BJ (cell line): ENCODE results near the gene EFCAB14. TPM values are rescaled to one million over a fixed set of nuclear protein-coding genes. Genes with fewer than 3 reads are reported as not detected.
A peak's percentile ranks its signal among the peaks of the same experiment; 100 is the strongest.

Experiments used
- CTCF ChIA-PET: fragments of 350-600 bp; formaldehyde crosslinking; extraction: SDS; loops from one replicate; lab custom pipeline; 2021; ENCODE audit warnings: antibody characterized with exemption, inconsistent platforms; lab: Yijun Ruan, JAX
- POLR2A ChIA-PET: fragments of 300-600 bp; sonication (Branson Sonifier 250); formaldehyde crosslinking; extraction: SDS; loops from one replicate; lab custom pipeline; 2021; ENCODE audit warnings: antibody characterized with exemption; lab: Charles Lee
- DNase-seq: peaks from one replicate; pipeline ENCODE4 v3.0.0-alpha.2; 2011; ENCODE audit warnings: low read depth
- H3K27me3 ChIP-seq: 2 replicates; pipeline ENCODE4 v1.6.0; 2011; ENCODE audit warnings: low read length; ENCODE audit not compliant: control insufficient read depth, insufficient read depth
- H3K36me3 ChIP-seq: 2 replicates; pipeline ENCODE4 v1.5.1; 2011; ENCODE audit warnings: low read length; ENCODE audit not compliant: control insufficient read depth, insufficient read depth
- H3K4me3 ChIP-seq: 2 replicates; pipeline ENCODE4 v1.5.1; 2011; ENCODE audit warnings: low read depth, mild to moderate bottlenecking, control low read depth, low read length
- polyA minus RNA-seq: library from RNA; depleted of rRNA, polyadenylated mRNA; stranded (reverse); fragments of >200 nt; gene quantifications from 2 replicates; pipeline ENCODE4 v1.2.3, GENCODE V29; 2011; rRNA and poly(A)+ RNA removed
- polyA plus RNA-seq: library from polyadenylated mRNA; depleted of rRNA; stranded (reverse); fragments of >200 nt; gene quantifications from 2 replicates; pipeline ENCODE4 v1.2.3, GENCODE V29; 2011; rRNA removed
- TF ChIP-seq, protein P1 (sequence below): IDR thresholded peaks from 2 replicates; pipeline ENCODE4 v1.5.1; 2011; ENCODE audit warnings: low read depth, mild to moderate bottlenecking, control low read depth, inconsistent platforms, low read length, moderate library complexity; ENCODE audit not compliant: insufficient read depth

The EFCAB14 gene, protein sequence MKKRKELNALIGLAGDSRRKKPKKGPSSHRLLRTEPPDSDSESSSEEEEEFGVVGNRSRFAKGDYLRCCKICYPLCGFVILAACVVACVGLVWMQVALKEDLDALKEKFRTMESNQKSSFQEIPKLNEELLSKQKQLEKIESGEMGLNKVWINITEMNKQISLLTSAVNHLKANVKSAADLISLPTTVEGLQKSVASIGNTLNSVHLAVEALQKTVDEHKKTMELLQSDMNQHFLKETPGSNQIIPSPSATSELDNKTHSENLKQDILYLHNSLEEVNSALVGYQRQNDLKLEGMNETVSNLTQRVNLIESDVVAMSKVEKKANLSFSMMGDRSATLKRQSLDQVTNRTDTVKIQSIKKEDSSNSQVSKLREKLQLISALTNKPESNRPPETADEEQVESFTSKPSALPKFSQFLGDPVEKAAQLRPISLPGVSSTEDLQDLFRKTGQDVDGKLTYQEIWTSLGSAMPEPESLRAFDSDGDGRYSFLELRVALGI
- 30.4 and 49.4 TPM in 2 replicates for polyA plus RNA-seq
- polyA minus RNA-seq, result 27.5 and 28.6 TPM in 2 replicates

GRCh38 chr1:46718727-46719622 lies at the start of gene EFCAB14:
TSS of gene EFCAB14 (minus strand) at chr1:46719114. CDS start at chr1:46718087, 1,027 bp downstream.
- POLR2A ChIA-PET, result interaction anchor here (0.6 kb wide), 1 partner anchor 58 kb away, joined by 3 read pairs; no protein-coding TSS in a partner anchor
- TF ChIP-seq, protein P1, sequence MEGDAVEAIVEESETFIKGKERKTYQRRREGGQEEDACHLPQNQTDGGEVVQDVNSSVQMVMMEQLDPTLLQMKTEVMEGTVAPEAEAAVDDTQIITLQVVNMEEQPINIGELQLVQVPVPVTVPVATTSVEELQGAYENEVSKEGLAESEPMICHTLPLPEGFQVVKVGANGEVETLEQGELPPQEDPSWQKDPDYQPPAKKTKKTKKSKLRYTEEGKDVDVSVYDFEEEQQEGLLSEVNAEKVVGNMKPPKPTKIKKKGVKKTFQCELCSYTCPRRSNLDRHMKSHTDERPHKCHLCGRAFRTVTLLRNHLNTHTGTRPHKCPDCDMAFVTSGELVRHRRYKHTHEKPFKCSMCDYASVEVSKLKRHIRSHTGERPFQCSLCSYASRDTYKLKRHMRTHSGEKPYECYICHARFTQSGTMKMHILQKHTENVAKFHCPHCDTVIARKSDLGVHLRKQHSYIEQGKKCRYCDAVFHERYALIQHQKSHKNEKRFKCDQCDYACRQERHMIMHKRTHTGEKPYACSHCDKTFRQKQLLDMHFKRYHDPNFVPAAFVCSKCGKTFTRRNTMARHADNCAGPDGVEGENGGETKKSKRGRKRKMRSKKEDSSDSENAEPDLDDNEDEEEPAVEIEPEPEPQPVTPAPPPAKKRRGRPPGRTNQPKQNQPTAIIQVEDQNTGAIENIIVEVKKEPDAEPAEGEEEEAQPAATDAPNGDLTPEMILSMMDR, result no peak
- no peaks in the 10 kb centered on the region; the same call in 1 of the 2 replicates for H3K36me3 ChIP-seq
- CTCF ChIA-PET, result interaction anchor here (1.5 to 1.9 kb wide), 2 partner anchors 13 to 19 kb away, joined by 3 read pairs; no protein-coding TSS in a partner anchor
- H3K27me3 ChIP-seq, result peaks cover 4% of the 10 kb centered on the region
- DNase-seq, result peak; percentile 42
- H3K4me3 ChIP-seq, result peak within 1 kb of the TSS; percentile 90

DNA sequence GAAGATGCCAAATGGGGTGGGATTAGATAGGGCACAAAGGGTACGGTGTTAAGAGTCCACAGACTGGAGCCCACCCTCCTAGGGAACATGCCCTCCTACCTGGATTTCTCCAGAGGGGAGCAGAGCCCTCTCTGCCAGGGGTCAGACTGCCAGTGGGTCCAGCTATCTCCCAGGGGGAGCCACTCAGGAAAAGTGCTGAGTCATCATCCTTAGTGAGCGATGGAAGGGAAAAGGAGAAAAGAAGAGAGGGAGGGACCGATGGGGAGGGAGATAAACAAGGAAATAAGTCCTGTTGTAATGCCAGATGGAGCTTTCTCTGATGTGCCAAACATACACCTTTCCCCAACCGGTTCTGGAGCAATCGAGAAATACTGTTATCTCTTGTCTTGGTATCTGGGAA lies 49.5 kb upstream of the EFCAB14 start:
- no peak for DNase-seq
- CTCF ChIA-PET, result no interaction called here
- TF ChIP-seq, protein P1, result no peak
- no peaks in the 10 kb centered on the region for H3K36me3 ChIP-seq
- POLR2A ChIA-PET, result no interaction called here
- no peaks in the 10 kb centered on the region for H3K27me3 ChIP-seq
- H3K4me3 ChIP-seq, result no peak overlapping the region

DNA sequence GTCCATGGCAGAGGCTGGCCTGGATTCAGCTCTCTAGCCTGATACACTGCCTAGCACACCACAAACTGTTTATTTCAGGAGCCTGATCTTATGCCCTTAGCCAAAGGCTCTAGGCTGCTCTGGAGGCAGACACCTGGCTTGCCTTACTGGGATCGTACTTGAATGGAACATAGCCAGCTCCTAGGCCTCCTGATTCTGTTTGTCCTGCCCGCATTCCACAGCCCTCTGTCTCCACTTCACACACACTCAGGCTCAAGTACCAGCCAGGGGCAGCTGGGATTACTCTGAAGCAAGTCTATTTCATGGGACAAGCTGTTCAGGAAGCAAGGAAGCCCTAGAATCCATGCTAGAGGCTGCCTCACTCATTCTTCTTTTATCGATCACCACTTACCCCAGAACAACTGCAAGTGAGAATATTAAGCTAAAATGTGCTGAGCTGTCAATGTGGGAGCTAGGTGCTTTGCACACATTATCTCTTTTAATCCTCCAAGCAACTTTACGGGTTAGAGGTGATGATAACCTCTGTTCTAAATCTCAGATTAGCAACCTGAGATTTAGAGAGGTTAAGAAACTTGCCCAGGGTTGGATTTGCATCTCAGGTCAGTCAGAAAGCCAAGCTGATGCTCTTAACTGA lies 48.9 kb upstream of the EFCAB14 start:
- ChIA-PET POLR2A (no interaction called here), CTCF (no interaction called here)
- Histone ChIP-seq H3K36me3 (no peaks in the 10 kb centered on the region), H3K4me3 (no peak overlapping the region), H3K27me3 (no peaks in the 10 kb centered on the region)
- no peak for DNase-seq
- TF ChIP-seq, protein P1, result no peak

DNA sequence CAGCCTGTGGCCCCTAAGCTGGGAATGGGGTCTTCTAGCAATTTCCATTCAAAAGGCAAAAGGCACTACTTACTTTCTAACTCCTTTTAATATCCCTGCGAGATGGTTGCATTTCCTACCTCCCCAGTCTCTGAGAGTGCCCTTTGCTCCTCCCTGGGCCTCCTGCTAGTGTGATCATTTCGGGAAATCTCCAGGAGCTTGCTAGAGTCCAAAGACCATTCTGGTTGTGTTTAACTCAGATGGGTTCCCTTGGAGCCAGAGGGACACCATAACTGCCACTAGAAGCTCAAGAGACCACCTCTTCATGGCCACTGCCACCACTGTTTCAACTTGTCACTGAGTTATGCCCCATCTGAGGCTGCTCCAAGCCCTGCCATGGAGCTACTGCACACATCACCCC lies 45.5 kb upstream of the EFCAB14 start:
- POLR2A ChIA-PET, result no interaction called here
- CTCF ChIA-PET, result interaction anchor here (0.7 kb wide), 1 partner anchor 34 kb away, joined by 3 read pairs; the partner anchor contains the start of gene CYP4B1
- no peak for DNase-seq
- no peaks in the 10 kb centered on the region for H3K27me3 ChIP-seq
- TF ChIP-seq, protein P1, result no peak
- H3K36me3 ChIP-seq, result no peaks in the 10 kb centered on the region
- no peak overlapping the region for H3K4me3 ChIP-seq
